DMS53 treated with DMSO at 0.1 percent for 48 hours (cell line): Measurements from ENCODE around the gene PIANP.
"Not testable (repeated sequence)": the region's sequence is repeated elsewhere in the genome, so short reads cannot be mapped to it uniquely, and the experiment has no call there.

ENCODE experiments used
- DNase-seq: peaks from one replicate; lab custom pipeline; 2025; ENCODE audit not compliant: unreplicated experiment; lab: John Stamatoyannopoulos, UW

PIANP gene

GRCh38 chr12:6708351-6708750 lies 7.7 kb upstream of the PIANP start:
- not testable (repeated sequence) for DNase-seq

DNA sequence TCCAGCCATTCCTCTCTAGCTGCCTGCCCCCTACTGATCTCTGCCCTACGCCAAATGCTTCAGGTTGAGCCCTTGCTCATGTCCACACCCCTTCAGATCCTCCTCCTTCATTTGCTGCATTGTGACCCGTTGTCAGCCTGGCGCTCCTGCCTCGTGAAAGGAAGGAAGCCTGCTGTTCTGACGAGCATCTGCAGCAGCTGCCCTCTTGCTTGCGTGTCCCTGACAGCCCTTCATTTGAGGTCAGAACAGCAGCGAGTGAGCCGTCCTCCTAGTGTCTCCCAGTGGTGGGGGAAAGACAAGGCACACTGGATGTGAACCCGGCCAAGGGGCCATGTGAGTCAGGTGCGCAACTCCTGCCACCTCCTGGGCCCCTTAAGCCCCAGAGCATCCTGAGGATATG lies 3.0 kb upstream of the PIANP start:
- peak; percentile 52 for DNase-seq

DNA sequence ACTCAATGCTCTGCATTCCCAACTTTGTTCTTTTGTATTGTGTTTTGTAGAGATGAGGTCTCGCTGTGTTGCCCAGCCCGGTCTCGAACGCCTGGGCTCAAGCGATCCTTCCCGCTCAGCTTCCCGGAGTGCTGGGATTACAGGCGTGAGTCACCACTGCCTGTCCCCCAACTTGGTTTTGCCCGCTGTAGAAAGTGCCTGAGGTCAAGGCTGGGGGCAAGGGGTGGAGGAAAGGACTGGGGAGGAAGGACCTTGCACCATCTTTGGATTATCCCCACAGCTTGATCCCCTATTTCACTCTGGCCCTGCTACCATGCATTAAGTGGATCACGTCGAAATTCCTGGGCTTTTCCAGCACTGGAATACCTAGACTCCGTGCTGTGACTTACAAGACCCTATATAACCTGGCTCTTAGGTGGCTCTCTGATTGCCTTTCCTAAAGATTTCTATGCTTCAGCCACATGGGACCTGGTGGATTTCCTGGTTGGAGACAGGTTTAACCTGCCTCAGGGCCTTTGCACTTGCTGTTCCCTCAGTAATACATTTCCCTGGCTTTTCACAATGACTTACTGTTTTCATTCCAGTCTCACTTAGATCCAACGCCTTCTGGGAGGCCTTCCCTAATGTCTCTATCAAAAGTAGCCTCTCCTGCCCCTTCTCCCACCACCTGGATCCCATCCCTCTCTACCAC lies 608 bp upstream of the PIANP start:
- DNase-seq: no peak

- DNase-seq: no peak
Measured at GRCh38 chr12:6699989-6700645, 498 bp downstream of the PIANP start.

- DNase-seq: no peak
Measured at GRCh38 chr12:6699259-6699988, 1.2 kb downstream of the PIANP start.

- no peak for DNase-seq
Measured at GRCh38 chr12:6698352-6699046, 2.1 kb downstream of the PIANP start.

DNA sequence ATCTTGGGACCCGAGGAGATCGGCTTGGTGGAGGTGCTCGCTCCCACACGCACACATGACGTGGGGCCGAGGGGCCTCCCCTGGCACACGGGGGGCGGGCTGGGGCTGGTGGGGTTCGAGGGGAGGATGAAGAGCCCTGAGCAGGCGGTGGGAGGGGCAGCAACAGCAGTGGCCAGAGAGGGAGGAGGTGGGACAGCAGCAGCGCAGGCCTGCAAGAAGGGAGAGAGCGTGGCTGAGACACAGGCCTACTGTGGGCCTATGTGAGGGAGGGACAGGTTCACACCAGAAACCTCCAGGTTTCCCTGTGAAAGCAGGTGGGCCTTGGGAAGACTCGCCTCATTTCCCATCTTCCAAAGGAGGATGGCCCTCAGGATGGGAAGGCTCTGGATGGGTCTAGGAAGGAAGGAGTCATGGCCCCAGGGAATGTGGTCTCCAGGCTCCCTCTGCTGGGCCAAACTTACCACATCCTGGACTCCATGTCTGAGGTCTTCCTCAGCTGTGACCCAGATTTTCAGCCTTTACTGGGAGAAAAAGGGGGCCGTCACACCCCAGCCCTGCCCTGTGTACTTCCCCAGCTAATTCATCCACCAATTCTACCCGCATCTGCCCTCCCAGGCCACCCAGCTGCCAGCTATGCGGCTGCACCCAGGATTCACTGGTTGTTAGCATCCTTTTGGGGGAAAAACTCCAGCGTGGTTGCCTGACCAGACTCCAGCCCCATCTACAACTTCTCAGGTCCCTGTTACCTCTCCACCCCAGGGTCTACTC lies 2.8 kb downstream of the PIANP start:
- peak; percentile 54 for DNase-seq

GRCh38 chr12:6696690-6697583 lies 3.7 kb downstream of the PIANP start:
- DNase-seq: no peak

GRCh38 chr12:6695313-6696045 lies 5.1 kb downstream of the PIANP start:
- no peak for DNase-seq

DNA sequence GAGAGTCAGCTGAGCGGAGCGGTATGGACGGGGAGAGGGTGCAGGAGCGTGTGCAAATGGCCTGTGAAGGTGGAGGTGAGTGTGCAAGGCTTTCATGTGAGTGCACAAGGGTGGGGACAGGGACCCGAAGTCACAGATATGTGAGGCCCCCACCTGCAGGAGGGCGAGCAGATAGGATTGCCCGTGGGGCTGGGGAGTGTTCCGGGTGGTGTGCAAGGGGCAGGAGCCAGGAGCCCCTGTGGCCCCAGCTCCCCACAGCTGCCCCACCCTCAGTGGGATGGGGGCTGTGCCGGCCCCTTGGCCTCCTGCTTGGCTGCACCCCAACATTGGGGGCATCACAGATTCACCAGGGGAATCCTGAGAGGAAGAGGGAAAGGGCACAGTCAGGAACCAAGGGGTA lies 5.9 kb downstream of the PIANP start:
- no peak for DNase-seq

DNA sequence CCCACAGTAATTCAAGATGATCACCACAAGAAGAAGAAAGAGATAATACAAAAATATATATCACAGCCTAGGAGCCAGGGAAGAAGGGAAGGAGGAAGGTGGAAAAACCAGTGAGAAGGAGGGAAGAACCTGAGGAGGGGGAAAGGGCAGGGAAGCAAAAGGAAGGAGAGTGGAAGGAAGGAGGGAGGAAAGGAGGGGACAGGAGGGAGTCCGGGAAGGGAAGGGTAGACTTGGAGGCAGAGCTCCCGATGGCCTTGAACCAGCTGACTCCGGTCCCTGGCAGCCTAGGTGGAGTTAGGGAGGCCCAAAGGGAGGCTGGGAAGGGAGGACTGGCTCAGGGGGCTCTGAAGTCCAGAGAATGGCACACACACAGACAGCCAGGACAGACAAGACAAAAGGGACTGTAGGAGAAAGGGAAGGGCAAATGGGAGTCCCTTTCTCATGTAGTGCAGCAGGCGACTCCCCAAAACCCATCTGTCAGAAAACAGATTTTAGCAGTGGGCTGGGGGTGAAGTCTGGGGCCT lies 6.7 kb downstream of the PIANP start:
- no peak for DNase-seq

- no peak for DNase-seq
Measured at GRCh38 chr12:6692888-6693287, 7.7 kb downstream of the PIANP start.

DNA sequence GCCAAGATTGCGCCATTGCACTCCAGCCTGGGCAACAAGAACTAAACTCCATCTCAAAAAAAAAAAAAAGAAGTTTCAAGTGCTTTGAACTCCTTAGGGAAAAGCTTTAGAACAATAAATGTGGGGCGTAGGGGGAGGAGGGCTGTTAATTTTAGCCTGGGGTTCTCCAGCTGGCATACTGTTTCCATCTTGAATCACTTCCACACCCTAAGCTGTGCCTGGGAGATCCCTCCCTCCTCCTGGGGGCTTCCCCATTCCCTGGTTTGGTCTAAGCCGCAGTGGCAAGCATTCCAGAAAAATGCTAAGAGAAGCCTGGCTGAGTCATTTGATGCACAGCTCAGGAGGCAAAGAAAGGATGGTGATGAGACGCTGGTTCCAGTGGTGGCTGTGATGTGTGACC lies 9.1 kb downstream of the PIANP start:
- no peak for DNase-seq

GRCh38 chr12:6688999-6689882 lies 11.4 kb downstream of the PIANP start, which contains the start of gene ZNF384:
ZNF384 (minus strand) TSS chr12:6689375; CDS start chr12:6679520, 9,855 bp downstream.
- peak; percentile 100 for DNase-seq

- DNase-seq: no peak
Measured at GRCh38 chr12:6688543-6688998, 12.0 kb downstream of the PIANP start.

- DNase-seq: no peak
Measured at GRCh38 chr12:6685814-6686213, 14.8 kb downstream of the PIANP start.

DNA sequence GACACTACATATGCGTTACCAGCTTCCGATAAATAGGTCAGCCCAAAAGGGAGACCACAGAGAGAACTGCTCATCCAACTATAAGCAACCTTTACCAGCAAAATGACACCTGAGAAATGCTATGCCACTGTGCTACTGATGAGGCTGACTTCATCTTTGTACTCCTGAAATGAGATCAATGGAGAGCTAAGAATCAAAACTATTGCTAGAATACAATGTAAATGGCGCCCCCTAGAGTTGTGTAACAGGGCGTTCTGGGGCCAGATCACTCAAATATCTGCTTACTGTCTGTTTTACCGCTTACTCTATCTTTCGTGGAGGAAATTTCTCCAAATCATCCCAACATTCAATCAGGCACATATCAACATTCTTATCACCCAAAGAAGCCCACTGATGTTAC lies 16.0 kb downstream of the PIANP start:
- peak; percentile 44 for DNase-seq

DNA sequence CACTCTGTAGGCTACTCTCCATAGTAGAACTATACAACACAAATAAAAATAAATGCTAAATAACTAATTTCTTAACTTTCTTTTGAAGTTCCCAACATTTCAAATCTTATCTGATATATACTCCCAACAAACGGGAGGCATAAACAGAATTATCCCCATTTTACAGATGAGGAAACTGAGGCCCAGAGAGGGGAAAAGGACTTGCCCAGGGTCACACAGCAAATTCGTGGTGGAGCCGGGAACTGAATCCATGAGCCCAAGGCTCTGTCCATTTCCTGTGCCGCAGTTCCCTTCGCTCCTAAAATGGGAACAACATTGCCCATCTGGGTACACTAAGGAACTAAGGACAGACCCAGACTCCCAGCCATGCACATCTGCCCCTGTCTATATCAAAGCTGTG lies 23.7 kb downstream of the PIANP start:
- no peak for DNase-seq
